GM21515 (cell line): ENCODE data around the gene INTS13.
"Not testable (repeated sequence)": the region's sequence is repeated elsewhere in the genome, so short reads cannot be mapped to it uniquely, and the experiment has no call there.

Experiments used
- ATAC-seq: cut with Tn5 transposase; IDR thresholded peaks from one replicate; pipeline ENCODE4 v1.9.1; 2021; ENCODE audit not compliant: unreplicated experiment

Gene INTS13, protein sequence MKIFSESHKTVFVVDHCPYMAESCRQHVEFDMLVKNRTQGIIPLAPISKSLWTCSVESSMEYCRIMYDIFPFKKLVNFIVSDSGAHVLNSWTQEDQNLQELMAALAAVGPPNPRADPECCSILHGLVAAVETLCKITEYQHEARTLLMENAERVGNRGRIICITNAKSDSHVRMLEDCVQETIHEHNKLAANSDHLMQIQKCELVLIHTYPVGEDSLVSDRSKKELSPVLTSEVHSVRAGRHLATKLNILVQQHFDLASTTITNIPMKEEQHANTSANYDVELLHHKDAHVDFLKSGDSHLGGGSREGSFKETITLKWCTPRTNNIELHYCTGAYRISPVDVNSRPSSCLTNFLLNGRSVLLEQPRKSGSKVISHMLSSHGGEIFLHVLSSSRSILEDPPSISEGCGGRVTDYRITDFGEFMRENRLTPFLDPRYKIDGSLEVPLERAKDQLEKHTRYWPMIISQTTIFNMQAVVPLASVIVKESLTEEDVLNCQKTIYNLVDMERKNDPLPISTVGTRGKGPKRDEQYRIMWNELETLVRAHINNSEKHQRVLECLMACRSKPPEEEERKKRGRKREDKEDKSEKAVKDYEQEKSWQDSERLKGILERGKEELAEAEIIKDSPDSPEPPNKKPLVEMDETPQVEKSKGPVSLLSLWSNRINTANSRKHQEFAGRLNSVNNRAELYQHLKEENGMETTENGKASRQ

DNA sequence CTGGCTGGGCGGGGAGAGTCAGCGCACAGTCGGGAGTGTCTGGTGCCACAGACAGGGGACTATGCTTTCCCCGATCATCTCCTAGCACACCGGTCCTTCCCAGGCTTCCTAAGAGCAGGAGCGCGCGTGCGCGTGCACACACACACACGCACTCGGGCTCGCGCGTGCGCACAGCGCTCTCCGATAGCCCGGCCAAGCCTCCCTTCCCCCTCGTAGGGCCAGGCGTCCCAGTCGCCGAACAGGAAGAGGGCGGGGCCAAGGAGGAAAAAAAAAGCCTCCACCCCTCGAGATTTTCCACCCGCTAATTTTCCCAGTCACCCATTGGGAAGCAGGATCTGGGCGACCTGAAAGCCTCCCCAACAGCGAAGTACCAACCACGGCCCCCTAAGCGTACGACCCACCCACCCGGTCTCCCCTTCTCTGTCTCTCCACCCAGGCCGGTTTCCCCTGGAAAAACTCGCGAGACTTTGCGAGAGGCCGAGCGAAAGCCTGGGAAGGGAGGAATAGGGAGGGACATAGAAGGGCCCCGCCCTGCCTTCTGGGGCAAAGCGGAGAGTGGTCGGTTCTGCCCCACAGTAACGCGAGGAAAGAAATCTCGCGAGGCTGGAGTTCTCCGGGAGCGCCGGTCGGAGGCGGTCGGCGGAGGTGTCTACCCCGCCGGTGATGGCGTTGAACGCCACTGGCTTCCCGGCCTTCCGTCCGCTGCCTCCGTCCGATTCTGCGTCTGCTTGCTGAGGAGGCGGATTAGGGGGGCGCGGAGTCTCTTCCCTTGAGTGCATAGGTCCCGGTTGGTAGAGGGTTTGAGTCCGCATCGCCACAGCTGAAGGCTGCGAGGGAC, at the start of gene INTS13, which contains the start of gene FGFR1OP2:
TSS of gene INTS13 (minus strand) at position 119 of the 838 bp plus-strand sequence. CDS start 1,178 bp downstream, outside the sequence.
TSS of gene FGFR1OP2 (plus strand) at position 608 of the 838 bp plus-strand sequence. CDS start 15,689 bp downstream, outside the sequence.
- peak; percentile 83 for ATAC-seq

DNA sequence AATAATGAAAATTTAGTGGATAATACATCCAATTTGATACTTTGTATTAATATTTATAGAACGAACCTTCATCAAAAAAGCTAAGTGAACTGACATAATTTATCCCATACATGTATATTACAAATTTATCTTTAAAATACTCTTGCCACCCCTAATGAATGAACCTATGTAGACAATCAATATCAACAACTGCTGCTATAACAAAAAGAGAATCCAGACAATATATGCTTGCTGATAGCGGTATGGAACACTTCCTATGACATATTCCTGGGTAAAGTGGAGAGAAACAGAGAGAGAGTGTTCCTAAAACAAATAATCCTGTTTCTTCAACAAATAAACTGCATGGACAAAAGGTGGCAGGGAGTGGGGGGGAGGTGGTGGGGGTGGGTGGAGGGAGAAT, 45.1 kb upstream of the INTS13 start:
- no peak for ATAC-seq

DNA sequence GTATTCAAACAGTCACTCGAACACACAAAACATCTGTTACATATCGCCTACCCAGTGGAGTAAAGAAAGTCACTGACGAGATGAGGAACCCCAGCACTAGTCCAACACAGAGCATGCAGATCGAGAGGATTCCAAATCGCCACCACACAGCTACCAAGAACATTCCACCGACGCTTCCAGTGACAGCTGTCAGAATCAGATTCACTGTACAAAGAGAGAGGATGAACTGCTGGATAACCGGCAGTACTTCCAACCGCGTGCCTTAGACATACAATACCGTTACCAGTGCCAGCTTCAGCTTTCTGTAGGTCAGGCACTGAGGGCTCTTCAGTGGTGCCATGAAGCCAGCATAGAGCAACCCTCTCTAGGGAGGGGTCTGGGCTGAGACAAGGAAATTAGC, 42.0 kb upstream of the INTS13 start:
- no peak for ATAC-seq

DNA sequence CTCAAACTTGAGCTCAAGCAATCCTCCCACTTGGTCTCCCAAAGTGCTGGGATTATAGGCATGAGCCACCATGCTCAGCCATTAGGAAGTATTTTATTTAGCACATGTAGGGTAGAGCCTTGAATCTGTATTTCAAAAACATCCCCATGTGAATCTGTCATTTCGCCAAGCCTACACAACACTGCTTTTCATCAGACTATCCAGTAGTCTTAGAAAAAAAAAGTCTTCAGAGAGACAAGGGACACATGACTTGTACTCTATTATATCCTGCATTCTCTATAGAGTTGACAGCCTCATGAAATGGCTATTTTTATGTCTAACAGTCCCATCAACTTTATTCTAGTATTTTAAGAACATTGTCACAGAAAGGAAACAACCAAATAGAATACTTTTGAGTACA, 41.0 kb upstream of the INTS13 start:
- ATAC-seq, result no peak

DNA sequence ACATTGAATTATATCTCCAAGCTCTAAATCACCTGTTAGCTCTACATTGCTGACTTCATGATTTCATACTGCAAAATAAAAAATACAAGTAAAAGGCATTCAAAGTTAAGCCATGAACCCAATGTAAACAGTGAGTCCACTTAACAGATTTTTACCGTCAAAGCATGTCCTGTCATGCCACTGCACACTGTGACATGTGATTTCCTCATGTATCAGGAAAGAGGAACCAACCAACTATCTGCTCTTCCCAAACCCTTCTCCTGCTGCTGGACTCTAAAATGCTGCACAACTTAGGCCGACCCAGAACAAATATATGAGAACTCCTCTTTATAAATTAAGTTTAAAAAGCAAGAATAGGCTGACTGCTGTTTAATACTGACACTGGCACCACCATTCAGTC, 38.9 kb upstream of the INTS13 start:
- ATAC-seq, result no peak

DNA sequence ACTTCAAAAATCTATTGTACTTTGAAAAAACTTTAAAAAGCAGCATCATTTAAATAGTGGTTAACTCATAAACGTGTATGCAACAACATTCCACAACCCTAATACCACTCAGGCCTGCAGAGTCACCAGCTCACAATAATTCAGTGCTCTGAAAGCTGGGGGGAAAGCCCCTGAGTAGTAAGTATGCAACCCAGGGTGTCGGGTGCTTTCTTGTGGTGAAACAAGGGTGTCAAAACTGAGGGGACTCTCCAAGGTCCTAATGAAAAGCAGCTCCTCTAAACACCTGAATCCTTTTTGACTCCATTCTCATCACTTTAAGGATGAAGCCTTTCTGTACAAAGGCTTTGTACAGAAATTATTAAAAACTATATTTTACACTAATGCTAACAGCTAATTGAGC, 34.2 kb upstream of the INTS13 start:
- peak; percentile 88 for ATAC-seq

DNA sequence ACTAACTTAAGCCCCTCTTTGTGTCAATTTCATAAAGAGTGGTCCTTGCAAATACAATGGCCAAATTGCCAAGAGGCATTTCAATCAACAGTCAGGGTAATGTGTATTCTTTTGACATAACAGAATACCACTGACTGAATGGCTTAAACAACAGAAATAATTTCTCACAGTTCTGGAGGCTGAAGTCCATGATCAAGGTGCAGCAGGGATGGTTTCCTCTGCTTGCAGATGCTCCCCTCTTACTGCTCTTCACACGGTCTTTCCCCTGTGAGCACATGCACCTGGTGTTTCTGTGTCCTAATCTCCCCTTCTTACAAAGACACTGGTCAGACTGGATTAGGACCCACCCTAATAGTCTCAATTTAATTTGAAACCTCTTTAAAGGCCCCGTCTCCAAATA, 32.4 kb upstream of the INTS13 start:
- no peak for ATAC-seq

DNA sequence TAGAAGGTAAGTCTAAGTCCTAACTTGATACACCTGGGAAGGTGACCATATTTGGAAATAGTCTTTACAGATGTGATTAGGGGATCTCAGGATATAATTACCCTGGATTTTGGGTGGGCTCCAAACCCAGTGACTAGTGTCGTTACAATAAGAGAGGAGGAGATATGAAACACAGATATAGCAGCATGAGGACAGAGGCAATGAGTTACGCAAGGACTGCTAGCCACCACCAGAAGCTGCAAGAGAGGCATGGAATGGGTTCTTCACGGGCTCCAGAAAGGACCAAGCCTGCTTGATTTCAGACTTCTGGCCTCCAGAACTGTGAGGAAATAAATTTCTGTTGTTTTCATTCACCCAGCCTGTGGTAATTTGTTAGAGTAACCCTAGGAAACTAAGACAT, 29.1 kb upstream of the INTS13 start:
- no peak for ATAC-seq

DNA sequence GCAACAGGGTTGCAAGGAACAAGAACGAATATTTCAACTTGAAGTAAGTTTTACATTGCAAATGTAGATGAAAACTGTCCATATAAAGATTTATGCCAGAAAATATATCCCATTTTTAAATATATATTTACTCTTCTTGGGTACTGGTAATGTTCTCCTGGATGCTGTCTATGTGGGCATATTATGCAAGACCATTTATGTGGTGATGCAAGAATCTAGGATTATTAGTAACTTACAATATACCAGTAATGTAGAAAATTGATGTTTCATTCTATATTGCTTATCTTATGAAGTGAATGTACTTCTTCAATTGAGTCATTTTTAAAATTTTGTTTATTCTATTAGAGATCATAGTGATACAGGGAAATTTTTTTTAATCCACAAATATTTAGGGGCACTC, 25.6 kb upstream of the INTS13 start:
- ATAC-seq, result no peak

DNA sequence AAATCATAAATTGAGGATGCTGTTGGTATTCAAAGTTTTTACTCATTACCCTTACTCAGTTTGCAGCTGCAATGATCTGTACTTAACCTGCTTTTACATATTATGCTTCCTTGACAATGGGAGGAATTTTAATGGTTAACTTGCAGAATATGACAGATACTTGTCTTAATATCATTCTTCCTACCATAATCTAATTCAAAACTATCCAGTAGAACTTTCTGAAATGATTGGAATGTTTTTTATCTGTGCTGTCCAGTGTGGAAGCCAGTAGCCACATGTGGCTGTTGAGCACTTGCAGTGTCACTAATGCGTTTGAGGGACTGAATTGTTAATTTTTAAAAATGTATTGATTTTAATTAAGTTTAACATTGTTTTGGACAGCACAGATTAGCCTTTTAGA, 24.0 kb upstream of the INTS13 start:
- no peak for ATAC-seq

DNA sequence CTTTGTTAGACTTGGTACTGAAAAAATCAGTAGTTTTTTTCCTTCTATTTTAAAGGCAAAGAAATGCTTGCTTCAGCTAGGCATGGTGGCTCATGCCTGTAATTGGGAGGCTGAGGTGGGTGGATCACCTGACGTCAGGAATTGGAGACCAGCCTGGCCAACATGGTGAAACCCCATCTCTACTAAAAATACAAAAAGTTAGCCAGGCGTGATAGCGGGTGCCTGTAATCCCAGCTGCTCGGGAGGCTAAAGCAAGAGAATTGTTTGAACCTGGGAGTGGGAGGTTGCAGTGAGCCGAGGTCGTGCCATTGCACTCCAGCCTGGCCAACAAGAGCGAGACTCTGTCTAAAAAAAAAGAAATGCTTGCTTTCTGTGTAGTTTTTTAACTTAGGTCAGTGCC, 23.6 kb upstream of the INTS13 start:
- ATAC-seq, result not testable (repeated sequence)

DNA sequence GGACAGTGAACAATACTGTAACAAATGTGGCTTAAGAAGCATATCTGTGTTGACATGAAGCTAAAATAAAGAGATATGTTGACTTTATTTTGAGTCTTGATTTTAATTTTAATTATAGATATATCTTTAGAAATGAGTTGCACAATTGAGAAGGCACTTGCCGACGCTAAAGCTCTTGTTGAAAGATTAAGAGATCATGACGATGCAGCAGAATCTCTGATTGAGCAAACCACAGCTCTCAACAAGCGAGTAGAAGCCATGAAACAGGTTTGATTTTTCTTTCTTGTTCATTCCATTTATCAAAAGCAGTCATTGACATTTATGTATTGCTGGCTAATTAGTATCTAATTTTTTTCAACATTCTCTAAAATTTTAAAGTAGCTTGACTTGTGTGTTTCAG, 16.2 kb upstream of the INTS13 start:
- ATAC-seq, result no peak

DNA sequence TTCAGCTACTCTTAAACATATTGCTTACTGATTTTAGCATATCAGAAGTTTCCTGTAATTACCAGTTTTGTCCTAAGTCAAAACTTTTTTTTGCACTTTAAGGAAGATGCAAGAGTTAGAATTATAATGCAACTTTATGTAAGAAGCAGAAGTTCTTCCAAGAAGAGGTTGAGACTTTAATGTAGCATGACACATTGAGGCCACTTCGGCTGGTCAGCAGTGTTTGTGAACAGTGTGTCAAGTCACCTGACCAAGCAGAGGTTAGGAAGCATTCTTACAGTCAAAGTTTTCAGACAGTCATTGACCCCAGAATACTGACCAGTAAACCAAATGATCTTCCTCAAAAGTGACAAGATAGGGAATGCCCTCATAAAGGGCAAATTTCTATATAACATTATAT, 15.7 kb upstream of the INTS13 start:
- no peak for ATAC-seq

DNA sequence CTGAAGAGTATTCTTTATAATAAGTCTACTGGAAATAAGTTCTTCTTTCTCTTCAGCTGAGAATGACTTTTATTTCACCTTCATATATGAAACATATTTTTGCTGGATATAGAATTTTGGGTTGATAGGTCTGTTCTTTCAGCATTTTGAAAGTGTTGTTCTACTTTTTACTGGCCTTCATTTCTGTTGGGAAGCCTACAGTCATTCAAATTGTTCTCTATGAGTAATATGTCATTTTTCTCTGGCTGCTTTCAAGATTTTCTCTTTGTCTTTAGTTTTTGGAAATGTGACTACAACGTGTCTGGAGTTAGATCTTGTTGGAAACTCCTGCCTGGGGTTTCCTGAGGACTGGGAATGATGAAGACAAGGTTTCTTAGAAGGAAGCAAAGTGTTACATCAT, 10.5 kb upstream of the INTS13 start:
- ATAC-seq, result no peak

DNA sequence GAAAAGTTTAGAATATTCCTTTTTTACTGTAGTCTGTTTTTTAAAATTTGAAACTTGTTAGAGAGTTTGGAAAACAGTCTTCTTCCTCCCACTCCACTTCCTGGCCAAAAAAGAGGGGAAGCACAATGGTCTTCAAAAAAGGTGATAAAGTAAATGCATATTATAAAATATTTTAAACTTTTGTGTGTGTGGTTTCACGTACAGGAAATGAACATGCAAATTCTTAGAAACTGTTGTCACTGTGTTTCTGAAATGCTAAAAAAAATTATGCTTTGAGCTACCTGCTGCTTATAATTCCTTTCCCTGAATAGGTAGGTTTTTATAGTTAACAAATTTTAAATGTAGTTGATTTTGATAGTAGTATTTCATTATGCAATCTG, 3.4 kb upstream of the INTS13 start:
- no peak for ATAC-seq

DNA sequence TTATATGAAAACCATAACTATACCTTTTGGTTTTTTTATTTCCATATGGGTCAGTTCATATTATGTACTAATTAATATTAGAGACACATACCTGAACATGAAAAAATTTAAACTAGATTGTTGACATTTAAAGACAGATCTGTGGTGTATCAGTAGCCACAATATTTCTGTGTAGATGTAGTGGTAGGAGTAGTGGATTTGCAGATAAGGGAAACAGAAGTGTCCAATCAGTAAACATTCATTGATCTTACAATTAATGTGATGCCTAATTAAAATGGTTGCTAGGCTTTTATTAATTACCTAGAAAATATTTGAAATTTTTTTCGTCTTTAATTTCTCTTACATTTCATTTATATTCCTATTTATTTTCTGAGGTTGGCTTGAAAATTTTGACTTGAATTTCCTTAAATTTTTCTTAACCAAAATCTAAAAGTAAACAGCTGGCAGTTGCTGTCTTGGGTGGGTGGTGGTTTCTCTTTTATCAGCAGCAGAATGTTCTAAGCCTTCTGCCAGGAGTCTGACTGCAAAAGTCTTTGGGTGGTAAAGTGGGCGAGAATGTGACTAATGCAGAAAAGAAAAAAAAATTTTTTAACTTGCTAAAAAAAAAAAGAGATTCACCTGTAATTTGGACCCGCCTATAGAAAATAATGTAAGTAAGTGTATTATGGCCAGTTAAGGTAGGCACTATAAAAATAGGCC, 2.9 kb upstream of the INTS13 start:
- no peak for ATAC-seq

DNA sequence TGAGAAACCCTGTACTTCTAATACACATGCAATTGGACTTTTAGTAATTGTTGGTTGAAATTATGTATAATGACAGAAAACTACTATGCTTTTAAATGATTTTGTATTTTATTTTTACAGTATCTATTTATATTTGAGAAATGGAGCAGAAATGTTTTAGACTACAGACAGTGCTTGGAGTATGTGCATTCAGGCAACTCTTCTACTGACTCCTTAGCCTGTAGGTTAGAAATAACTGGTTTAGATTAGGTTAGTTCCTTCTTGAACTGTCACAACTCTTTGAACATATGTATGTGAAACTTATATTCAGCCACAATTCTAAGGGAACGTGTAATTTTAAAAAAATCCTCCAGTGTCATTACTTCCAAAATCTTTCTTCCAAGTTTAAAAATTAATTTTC, 2.2 kb upstream of the INTS13 start:
- ATAC-seq, result no peak

DNA sequence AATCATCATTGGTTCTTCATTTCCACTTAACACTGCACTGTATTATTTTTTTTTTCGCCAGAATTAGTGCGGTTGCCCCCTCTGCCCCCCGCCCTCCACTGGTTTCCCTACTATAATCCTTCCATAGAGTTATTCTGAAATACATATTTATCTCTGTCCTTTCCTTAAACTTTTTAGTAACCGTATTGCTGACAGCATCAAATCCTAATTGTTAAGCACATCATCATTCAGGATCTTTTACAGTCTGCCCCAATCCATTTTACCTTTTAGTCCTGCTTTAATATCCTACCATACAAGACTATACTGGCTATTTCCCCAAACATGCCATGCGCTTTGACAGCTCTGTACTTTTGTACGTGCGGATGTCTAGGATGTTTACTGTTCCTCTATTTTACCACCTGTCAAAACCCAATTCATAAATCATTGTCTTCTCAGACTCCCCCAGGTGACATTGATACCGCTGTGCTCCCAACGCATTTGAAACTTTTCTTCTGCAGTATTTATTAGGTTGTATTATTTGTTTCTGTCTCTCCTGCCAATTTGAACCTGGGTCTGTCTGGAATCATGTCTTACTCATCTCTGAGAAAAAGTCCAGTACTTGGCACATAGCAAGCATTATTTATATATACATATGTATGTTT, 1.5 kb upstream of the INTS13 start:
- no peak for ATAC-seq

DNA sequence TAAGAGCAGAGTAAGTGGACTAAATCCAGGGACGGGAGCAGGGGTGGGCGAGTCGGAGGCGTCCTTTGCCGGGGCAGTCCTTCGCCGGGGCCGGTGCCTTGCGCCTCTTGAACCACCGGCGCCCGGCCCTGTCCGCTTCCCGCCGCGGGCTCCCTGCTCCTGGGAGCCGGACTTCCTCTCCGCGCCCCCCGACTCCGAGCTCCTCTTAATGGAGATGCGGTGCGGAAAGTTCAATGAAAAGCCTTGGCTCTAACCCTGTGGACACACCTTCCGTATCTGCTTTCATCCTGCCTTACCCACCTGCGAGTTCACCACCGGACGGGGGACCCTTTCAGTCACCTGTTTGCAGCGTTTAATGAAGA, 901 bp upstream of the INTS13 start:
- ATAC-seq, result peak; percentile 15

DNA sequence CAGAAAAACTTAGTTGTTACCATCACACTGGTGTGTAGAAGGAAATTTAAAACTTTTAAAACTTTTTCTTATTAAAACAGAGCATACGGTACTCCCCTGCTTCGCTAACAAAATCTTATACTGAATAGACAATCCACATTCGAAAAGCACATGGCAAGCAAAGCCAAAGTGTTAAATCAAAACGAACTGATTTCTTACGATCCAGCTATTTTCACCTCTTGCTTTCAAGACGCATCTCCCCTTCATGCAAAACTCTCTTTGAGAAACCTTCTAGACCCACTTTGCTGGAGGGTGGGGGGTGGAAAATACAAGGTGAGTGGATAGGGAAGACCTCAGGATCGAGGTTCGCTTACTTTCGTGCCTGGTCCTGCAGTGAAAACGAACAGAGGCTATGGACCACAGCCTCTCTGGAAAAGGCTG, 328 bp downstream of the INTS13 start:
- no peak for ATAC-seq
